DOHH2 (cell line): ENCODE results near the gene TMEM176B.

Experiments used
- H3F3A ChIP-seq: fragments of 200-600 bp; sonication (generic), shearing (Covaris generic); 2 replicates; pipeline ENCODE4 v1.6.0; 2016; ENCODE audit warnings: antibody characterized with exemption, mild to moderate bottlenecking; ENCODE audit not compliant: control insufficient read depth, insufficient read depth
- H3K27ac ChIP-seq: fragments of 200-600 bp; sonication (generic); 2 replicates; pipeline ENCODE4 v1.5.1; 2014; ENCODE audit warnings: low read depth, mild to moderate bottlenecking, low read length, moderate library complexity
- H3K27me3 ChIP-seq: fragments of 200-600 bp; sonication (generic); 2 replicates; pipeline ENCODE4 v1.6.1; 2014; ENCODE audit warnings: mild to moderate bottlenecking, low read length, mixed read lengths; ENCODE audit not compliant: control insufficient read depth
- H3K36me3 ChIP-seq: fragments of 200-600 bp; sonication (generic); 2 replicates; pipeline ENCODE4 v1.6.1; 2014; ENCODE audit warnings: mild to moderate bottlenecking, low read length, moderate library complexity, mixed read lengths; ENCODE audit not compliant: control insufficient read depth
- H3K4me1 ChIP-seq: fragments of 200-600 bp; sonication (generic); 2 replicates; pipeline ENCODE4 v1.6.1; 2014; ENCODE audit warnings: mild to moderate bottlenecking, low read length, mixed read lengths; ENCODE audit not compliant: control insufficient read depth
- H3K4me2 ChIP-seq: fragments of 200-600 bp; sonication (generic); 2 replicates; pipeline ENCODE4 v1.6.0; 2014; ENCODE audit warnings: mild to moderate bottlenecking, low read length, moderate library complexity
- H3K4me3 ChIP-seq: fragments of 200-600 bp; sonication (generic); 2 replicates; pipeline ENCODE4 v1.5.1; 2014; ENCODE audit warnings: mild to moderate bottlenecking, low read length, mixed read lengths
- H3K79me2 ChIP-seq: fragments of 200-600 bp; sonication (generic); 2 replicates; pipeline ENCODE4 v1.6.1; 2014; ENCODE audit warnings: mild to moderate bottlenecking, low read length, mixed read lengths; ENCODE audit not compliant: control insufficient read depth
- H3K9me2 ChIP-seq: fragments of 200-600 bp; sonication (generic); replicated peaks from 2 replicates; pipeline ENCODE4 v1.6.1; 2014; ENCODE audit warnings: mild to moderate bottlenecking, low read length, mixed read lengths; ENCODE audit not compliant: control insufficient read depth
- H3K9me3 ChIP-seq: fragments of 200-600 bp; sonication (generic); 2 replicates; pipeline ENCODE4 v1.6.1; 2014; ENCODE audit warnings: antibody characterized with exemption, low read length, mixed read lengths; ENCODE audit not compliant: control insufficient read depth, insufficient read depth
- H4K20me1 ChIP-seq: fragments of 200-600 bp; sonication (generic); 2 replicates; pipeline ENCODE4 v1.6.0; 2014; ENCODE audit warnings: low read depth, mild to moderate bottlenecking, antibody characterized with exemption, low read length, moderate library complexity; ENCODE audit not compliant: control insufficient read depth, insufficient read depth
- CTCF ChIP-seq: fragments of 200-600 bp; sonication (generic); IDR thresholded peaks from one replicate; pipeline ENCODE4 v1.5.1; 2014; ENCODE audit warnings: antibody characterized with exemption, mild to moderate bottlenecking, low read depth, low read length; ENCODE audit not compliant: poor library complexity, severe bottlenecking
- EZH2phosphoT487 ChIP-seq: fragments of 200-600 bp; sonication (generic); IDR thresholded peaks from 2 replicates; pipeline ENCODE4 v1.6.1; 2017; ENCODE audit warnings: borderline replicate concordance, mild to moderate bottlenecking, antibody characterized with exemption, low read length, moderate library complexity, mixed read lengths

TMEM176B gene

GRCh38 chr7:150781103-150781502 lies 19.1 kb downstream of the TMEM176B start:
- no peaks in the 10 kb centered on the region for H3K79me2 ChIP-seq
- H3F3A ChIP-seq: no peaks in the 10 kb centered on the region
- H3K4me2 ChIP-seq: no peak overlapping the region
- H4K20me1 ChIP-seq: no peaks in the 10 kb centered on the region
- H3K36me3 ChIP-seq: no peaks in the 10 kb centered on the region
- H3K27me3 ChIP-seq: peaks cover 30% of the 10 kb centered on the region
- TF ChIP-seq CTCF (no peak), EZH2phosphoT487 (no peak)
- no peaks in the 10 kb centered on the region for H3K9me2 ChIP-seq
- H3K9me3 ChIP-seq: no peaks in the 10 kb centered on the region
- H3K4me3 ChIP-seq: no peak overlapping the region
- H3K27ac ChIP-seq: no peak overlapping the region
- H3K4me1 ChIP-seq: no peaks in the 10 kb centered on the region

GRCh38 chr7:150780292-150780691 lies 19.9 kb downstream of the TMEM176B start:
- no peaks in the 10 kb centered on the region for H3K9me2 ChIP-seq
- H4K20me1 ChIP-seq: no peaks in the 10 kb centered on the region
- TF ChIP-seq EZH2phosphoT487: no peak
- TF ChIP-seq CTCF: no peak
- H3K4me2 ChIP-seq: no peak overlapping the region
- H3K27me3 ChIP-seq: peaks cover 26% of the 10 kb centered on the region
- no peaks in the 10 kb centered on the region for H3F3A ChIP-seq
- H3K4me3 ChIP-seq: no peak overlapping the region
- no peak overlapping the region for H3K27ac ChIP-seq
- no peaks in the 10 kb centered on the region for H3K36me3 ChIP-seq
- no peaks in the 10 kb centered on the region for H3K4me1 ChIP-seq
- no peaks in the 10 kb centered on the region for H3K79me2 ChIP-seq
- H3K9me3 ChIP-seq: no peaks in the 10 kb centered on the region

- Histone ChIP-seq H3K4me2 (no peak overlapping the region), H3K79me2 (no peaks in the 10 kb centered on the region), H4K20me1 (no peaks in the 10 kb centered on the region), H3K4me1 (no peaks in the 10 kb centered on the region), H3K27me3 (peaks cover 22% of the 10 kb centered on the region), H3K4me3 (no peak overlapping the region), H3F3A (no peaks in the 10 kb centered on the region), H3K9me2 (no peaks in the 10 kb centered on the region), H3K9me3 (no peaks in the 10 kb centered on the region), H3K27ac (no peak overlapping the region), H3K36me3 (no peaks in the 10 kb centered on the region)
- TF ChIP-seq EZH2phosphoT487 (no peak), CTCF (peak; percentile 98)
These were observed 21.3 kb downstream of the TMEM176B start for GRCh38 chr7:150778738-150779301.
